ENCODE measurements around the gene FAH.

DNA sequence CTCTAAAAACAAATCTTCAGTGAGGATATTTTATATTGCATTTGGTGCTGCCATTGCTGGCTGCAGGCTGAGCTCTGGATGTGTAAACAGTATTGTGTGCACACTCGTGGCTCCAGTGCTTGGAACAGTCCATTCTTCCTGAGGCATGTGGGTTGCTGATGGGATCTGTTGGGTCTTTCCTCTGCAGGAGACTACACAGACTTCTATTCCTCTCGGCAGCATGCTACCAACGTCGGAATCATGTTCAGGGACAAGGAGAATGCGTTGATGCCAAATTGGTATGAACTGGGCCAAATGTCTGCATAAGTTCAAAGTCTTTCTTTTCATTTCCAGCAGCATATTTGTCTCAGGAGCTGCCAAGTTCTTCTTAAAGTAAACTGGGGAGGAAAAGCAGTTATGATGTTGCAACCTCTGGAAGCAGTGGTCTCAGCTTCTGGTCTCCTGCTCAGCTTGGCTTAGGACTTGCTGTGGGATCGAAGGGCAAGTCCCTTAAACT, 9.3 kb downstream of the FAH start:
- TF ChIP-seq, protein P1, sequence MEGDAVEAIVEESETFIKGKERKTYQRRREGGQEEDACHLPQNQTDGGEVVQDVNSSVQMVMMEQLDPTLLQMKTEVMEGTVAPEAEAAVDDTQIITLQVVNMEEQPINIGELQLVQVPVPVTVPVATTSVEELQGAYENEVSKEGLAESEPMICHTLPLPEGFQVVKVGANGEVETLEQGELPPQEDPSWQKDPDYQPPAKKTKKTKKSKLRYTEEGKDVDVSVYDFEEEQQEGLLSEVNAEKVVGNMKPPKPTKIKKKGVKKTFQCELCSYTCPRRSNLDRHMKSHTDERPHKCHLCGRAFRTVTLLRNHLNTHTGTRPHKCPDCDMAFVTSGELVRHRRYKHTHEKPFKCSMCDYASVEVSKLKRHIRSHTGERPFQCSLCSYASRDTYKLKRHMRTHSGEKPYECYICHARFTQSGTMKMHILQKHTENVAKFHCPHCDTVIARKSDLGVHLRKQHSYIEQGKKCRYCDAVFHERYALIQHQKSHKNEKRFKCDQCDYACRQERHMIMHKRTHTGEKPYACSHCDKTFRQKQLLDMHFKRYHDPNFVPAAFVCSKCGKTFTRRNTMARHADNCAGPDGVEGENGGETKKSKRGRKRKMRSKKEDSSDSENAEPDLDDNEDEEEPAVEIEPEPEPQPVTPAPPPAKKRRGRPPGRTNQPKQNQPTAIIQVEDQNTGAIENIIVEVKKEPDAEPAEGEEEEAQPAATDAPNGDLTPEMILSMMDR (IDR thresholded peaks at IDR 0.05): no peak
- no peak for TF ChIP-seq SIN3A (IDR thresholded peaks at IDR 0.05; ENCODE audit: borderline replicate concordance, insufficient read depth, low read depth, low read length)
